Measurements from ENCODE around the gene LTC4S. TPM values are rescaled to one million over a fixed set of nuclear protein-coding genes. Genes with fewer than 3 reads are reported as not detected.
"Not testable (repeated sequence)": the region's sequence is repeated elsewhere in the genome, so short reads cannot be mapped to it uniquely, and the experiment has no call there.

LTC4S gene
- total RNA-seq, 2 experiments from 2014 or later = 0.48 to 1.1 TPM

DNA sequence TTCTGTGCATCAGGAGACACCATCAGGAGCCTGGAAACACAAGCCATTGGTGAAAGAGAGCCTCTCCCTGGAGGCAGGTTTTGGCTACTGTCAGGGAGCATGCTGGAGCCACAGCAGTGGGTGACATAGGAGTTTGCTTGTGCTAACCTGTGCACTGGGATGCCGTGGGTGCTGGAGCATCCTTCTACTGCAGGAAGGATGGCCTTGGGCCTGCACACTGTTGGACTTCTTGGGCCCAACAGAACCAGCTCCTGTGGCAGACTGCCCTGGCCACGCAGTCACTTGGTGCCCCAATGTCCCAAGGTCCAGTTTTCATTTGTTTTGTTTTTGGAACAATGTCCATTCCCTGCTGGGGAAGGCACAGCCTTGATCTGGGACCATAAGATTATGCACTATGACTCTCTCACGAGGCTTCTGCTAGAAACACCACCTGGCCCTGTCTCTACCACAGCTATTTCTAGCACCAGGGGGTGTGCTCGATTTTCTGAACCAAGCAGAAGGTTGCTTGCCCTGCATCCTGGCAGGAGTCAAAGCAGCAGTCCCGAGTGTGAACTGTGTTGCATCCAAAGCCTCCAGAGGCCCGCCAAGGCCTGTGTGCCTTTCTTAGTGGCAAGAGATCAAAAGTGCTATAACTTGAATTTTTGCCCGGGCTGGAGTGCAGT, 5.5 kb upstream of the LTC4S start:
- ChIA-PET CTCF (interaction anchor here (2.7 kb wide), 1 partner anchor 25 kb away, joined by 16 read pairs; no protein-coding TSS in a partner anchor), POLR2A (no interaction called here)
- peaks cover 2% of the 10 kb centered on the region for H3K4me1 Mint-ChIP-seq (ENCODE audit: low read depth)
- no peaks in the 10 kb centered on the region for H3K9me3 Mint-ChIP-seq
- no peak for DNase-seq
- intact Hi-C loops (cut with micrococcal nuclease) = no loop called here
- H3K4me3 Mint-ChIP-seq = no peak overlapping the region
- H3K27me3 Mint-ChIP-seq = no peaks in the 10 kb centered on the region
- H3K36me3 Mint-ChIP-seq = no peaks in the 10 kb centered on the region
- no peak overlapping the region for H3K27ac Mint-ChIP-seq

GRCh38 chr5:179789278-179789677, 4.5 kb upstream of the LTC4S start:
- H3K27ac Mint-ChIP-seq; H3K36me3 Mint-ChIP-seq; H3K27me3 Mint-ChIP-seq; H3K4me3 Mint-ChIP-seq; H3K9me3 Mint-ChIP-seq; POLR2A ChIA-PET; intact Hi-C loops (cut with micrococcal nuclease); DNase-seq: not testable (repeated sequence)
- H3K4me1 Mint-ChIP-seq (ENCODE audit: low read depth) = peaks cover 10% of the 10 kb centered on the region
- CTCF ChIA-PET = interaction anchor here (2.7 kb wide), 1 partner anchor 26 kb away, joined by 16 read pairs; no protein-coding TSS in a partner anchor

DNA sequence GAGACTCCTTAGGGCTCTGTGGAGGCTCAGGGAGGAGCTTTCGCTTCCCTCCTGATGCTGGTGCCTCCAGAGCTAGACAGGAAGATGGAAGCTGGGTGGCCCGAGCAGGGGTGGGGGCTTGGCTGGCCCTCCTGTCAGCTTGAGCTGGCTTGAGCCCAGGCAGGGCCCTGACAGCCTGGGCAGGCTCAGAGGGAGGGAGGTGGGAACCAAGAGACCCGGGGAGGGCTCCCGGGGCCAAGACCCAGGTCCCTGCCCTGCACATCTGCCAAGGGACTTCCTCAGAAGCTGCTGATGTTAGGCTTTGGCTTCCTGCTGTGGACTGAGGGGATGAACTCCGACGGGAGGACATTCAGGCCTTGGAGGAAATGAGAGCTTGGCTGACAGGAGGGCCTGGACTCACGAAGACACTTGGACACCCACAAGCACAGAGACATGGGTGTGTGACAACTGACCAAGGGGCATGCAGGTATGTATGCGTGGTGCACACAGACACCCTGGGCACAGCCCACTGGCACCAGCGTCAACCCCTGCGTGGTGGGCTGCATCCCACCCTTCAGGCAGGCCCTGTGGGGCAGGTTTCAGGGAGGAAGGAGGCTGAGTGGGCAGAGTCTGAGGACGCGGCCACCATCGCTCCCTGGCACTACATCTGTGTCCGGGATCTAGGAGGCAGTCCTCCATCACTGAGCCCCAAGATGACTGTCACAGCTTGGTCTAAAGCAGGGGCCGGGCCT, 1.7 kb upstream of the LTC4S start:
- ChIA-PET POLR2A (no interaction called here), CTCF (interaction anchor here (0.7 to 1.6 kb wide), 3 partner anchors 10 to 29 kb away, joined by 3 to 10 read pairs (median 4); no protein-coding TSS in a partner anchor)
- Mint-ChIP-seq H3K4me1 (ENCODE audit: low read depth) (peaks cover 25% of the 10 kb centered on the region), H3K36me3 (peaks cover 3% of the 10 kb centered on the region), H3K27me3 (no peaks in the 10 kb centered on the region), H3K27ac (no peak overlapping the region), H3K9me3 (no peaks in the 10 kb centered on the region), H3K4me3 (no peak overlapping the region)
- intact Hi-C loops (cut with micrococcal nuclease) = loop anchor here (10.0 kb wide), 1 partner anchor 237 kb away; the partner anchor contains the start of gene RUFY1
- no peak for DNase-seq

DNA sequence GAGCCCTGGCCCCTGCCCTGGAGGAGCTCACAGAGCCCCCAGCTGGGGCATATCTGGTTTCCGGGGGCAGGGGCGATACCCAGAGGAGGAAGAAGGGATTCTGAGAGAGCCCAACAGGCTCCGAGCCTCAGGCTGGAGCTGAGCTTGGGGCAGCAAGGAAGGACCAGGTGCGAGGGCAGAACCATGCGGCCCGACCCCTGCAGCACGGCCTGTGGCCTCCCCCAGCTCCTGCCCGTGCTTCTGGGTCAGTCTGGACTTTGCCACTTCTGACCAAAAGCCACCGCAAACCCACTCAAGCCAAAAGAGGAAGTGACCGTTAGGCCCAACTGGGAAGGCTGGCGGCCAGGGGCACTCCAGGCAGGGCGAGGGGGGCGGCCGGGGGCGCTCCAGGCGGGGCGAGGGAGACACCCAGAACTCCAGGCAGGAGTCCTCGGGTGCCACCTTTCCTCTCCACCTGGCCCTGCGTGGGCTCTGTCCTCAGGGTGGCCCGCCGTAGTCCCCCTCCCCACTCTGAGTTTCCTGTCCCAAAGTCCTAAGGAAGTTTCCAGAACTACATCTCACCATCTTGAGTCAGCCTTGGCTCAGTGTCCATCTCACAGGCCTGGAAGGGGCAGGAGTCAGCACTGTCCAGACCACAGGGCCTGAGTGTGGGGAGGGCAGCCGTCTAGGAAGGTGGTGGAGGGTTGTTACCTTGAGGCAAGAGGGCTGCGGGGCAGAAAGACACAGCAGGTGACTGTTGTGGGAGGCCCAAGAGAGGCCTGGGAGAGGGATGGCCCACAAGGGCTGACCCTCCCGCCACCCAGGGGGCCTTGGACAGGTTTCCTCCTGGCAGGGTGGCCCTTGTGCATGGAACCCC, 946 bp upstream of the LTC4S start:
- DNase-seq = no peak
- Mint-ChIP-seq H3K4me1 (ENCODE audit: low read depth) (peaks cover 25% of the 10 kb centered on the region), H3K9me3 (no peaks in the 10 kb centered on the region), H3K27ac (peak overlapping the region; percentile 23), H3K36me3 (peaks cover 4% of the 10 kb centered on the region), H3K4me3 (no peak overlapping the region), H3K27me3 (no peaks in the 10 kb centered on the region)
- POLR2A ChIA-PET = interaction anchor here (2.4 kb wide), 1 partner anchor 13 kb away, joined by 8 read pairs; the partner anchor contains the start of gene MGAT4B
- CTCF ChIA-PET = interaction anchor here (0.7 to 5.2 kb wide), 5 partner anchors 9 to 30 kb away, joined by 3 to 46 read pairs (median 7); no protein-coding TSS in a partner anchor
- intact Hi-C loops (cut with micrococcal nuclease) = loop anchor here (10.0 kb wide), 1 partner anchor 238 kb away; the partner anchor contains the start of gene RUFY1

- CTCF ChIA-PET = interaction anchor here (0.7 to 5.2 kb wide), 5 partner anchors 8 to 298 kb away, joined by 3 to 46 read pairs (median 3); no protein-coding TSS in a partner anchor
- intact Hi-C loops (cut with micrococcal nuclease) = loop anchor here (10.0 kb wide), 1 partner anchor 239 kb away; the partner anchor contains the start of gene RUFY1
- H3K27me3 Mint-ChIP-seq = no peaks in the 10 kb centered on the region
These were observed 385 bp downstream of the LTC4S start for GRCh38 chr5:179794171-179794570.

DNA sequence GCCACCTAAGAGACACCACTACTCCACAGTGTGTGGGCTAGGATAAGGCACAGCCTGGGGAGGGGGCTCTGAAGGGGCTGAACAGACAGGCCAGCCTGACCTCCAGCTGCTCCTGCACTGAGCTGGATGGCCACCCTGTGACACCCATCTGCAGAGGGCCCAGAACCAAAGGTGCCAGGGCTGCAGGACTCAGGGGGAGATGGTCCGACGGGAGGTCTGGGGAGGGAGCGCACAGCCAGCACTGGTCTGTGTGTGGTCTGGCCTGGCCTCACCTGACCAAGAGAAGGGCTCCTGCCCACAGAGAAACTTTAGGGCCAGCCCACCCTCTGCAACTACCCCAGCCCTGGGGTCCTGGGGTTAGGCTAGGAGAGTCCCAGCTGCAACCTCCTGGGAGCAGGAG, 789 bp downstream of the LTC4S start:
- DNase-seq = no peak
- Mint-ChIP-seq H3K4me1 (ENCODE audit: low read depth) (peaks cover 25% of the 10 kb centered on the region), H3K4me3 (peak overlapping the region; percentile 60), H3K27ac (no peak overlapping the region), H3K36me3 (peaks cover 12% of the 10 kb centered on the region), H3K9me3 (no peaks in the 10 kb centered on the region), H3K27me3 (no peaks in the 10 kb centered on the region)
- ChIA-PET CTCF (interaction anchor here (1.3 to 5.2 kb wide), 3 partner anchors 9 to 31 kb away, joined by 3 to 46 read pairs (median 3); no protein-coding TSS in a partner anchor), POLR2A (interaction anchor here (1.2 to 2.4 kb wide), 2 partner anchors 12 to 26 kb away, joined by 4 to 8 read pairs; partner anchors contain the start of gene MGAT4B)
- intact Hi-C loops (cut with micrococcal nuclease) = loop anchor here (10.0 kb wide), 1 partner anchor 240 kb away; the partner anchor contains the start of gene RUFY1

More at GRCh38 chr5:179794171-179794570, 385 bp downstream of the LTC4S start:
- no peaks in the 10 kb centered on the region for H3K9me3 Mint-ChIP-seq
- H3K36me3 Mint-ChIP-seq = peaks cover 8% of the 10 kb centered on the region
- H3K27ac Mint-ChIP-seq = no peak overlapping the region
- DNase-seq = no peak
- POLR2A ChIA-PET = interaction anchor here (1.2 to 2.4 kb wide), 2 partner anchors 12 to 25 kb away, joined by 4 to 8 read pairs; partner anchors contain the start of gene MGAT4B
- H3K4me3 Mint-ChIP-seq = no peak overlapping the region
- H3K4me1 Mint-ChIP-seq (ENCODE audit: low read depth) = peaks cover 25% of the 10 kb centered on the region

- ChIA-PET CTCF (interaction anchor here (0.6 to 5.2 kb wide), 10 partner anchors 9 to 115 kb away, joined by 3 to 46 read pairs (median 3); no protein-coding TSS in a partner anchor), POLR2A (interaction anchor here (1.2 to 2.4 kb wide), 4 partner anchors 11 to 32 kb away, joined by 4 to 8 read pairs (median 6); partner anchors contain the start of genes MGAT4B and SQSTM1)
- H3K9me3 Mint-ChIP-seq = no peaks in the 10 kb centered on the region
- intact Hi-C loops (cut with micrococcal nuclease) = loop anchor here (10.0 kb wide), 1 partner anchor 240 kb away; the partner anchor contains the start of gene RUFY1
- peak; percentile 30 for DNase-seq
- H3K27me3 Mint-ChIP-seq = no peaks in the 10 kb centered on the region
- peaks cover 25% of the 10 kb centered on the region for H3K4me1 Mint-ChIP-seq (ENCODE audit: low read depth)
- peaks cover 17% of the 10 kb centered on the region for H3K36me3 Mint-ChIP-seq
- H3K27ac Mint-ChIP-seq = no peak overlapping the region
- peak overlapping the region; percentile 60 for H3K4me3 Mint-ChIP-seq
These were observed 1.5 kb downstream of the LTC4S start for GRCh38 chr5:179795049-179795862.

DNA sequence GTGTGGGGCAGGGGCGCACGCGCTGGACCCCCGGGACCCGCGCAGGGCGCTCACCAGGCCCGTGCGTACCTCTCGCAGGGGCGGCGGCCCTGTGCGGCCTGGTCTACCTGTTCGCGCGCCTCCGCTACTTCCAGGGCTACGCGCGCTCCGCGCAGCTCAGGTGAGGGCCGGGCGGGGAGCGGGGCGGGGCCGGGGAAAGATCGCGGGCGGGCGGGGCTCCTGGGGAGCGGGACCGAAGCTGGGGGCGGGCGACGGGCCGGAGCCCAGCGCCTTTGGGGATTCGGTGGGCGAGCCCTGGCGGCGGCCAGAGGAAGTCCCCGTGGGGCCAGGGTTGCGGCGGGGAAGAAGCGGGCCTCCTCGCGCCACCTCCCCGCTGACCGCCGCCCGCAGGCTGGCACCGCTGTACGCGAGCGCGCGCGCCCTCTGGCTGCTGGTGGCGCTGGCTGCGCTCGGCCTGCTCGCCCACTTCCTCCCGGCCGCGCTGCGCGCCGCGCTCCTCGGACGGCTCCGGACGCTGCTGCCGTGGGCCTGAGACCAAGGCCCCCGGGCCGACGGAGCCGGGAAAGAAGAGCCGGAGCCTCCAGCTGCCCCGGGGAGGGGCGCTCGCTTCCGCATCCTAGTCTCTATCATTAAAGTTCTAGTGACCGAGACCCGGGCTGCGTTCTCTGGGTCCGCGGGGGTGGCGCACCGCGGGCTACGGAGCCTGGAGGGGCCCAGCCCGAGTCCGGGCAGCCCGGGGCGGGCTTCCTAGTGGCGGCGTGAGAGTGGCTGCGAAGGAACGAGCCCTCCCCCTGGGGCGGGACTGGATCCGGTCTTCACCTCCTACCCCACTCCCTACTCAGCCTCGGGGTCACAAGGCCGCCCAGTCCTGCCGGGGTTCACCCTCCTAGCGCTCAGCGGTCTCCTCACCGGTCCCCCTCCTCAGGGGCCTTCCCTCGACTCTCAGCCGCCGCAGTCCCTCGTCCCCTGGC, 2.4 kb downstream of the LTC4S start:
- Mint-ChIP-seq H3K4me1 (ENCODE audit: low read depth) (peaks cover 25% of the 10 kb centered on the region), H3K27ac (peak overlapping the region; percentile 30), H3K9me3 (no peaks in the 10 kb centered on the region), H3K4me3 (peak overlapping the region; percentile 39), H3K27me3 (no peaks in the 10 kb centered on the region), H3K36me3 (peaks cover 18% of the 10 kb centered on the region)
- intact Hi-C loops (cut with micrococcal nuclease) = loop anchor here (1.0 to 10.0 kb wide), 3 partner anchors 33 to 241 kb away; partner anchors contain the start of genes MAML1 and RUFY1
- ChIA-PET CTCF (interaction anchor here (0.6 to 5.2 kb wide), 11 partner anchors 10 to 116 kb away, joined by 3 to 46 read pairs (median 3); partner anchors contain the start of gene CBY3), POLR2A (interaction anchor here (0.6 to 1.7 kb wide), 3 partner anchors 24 to 119 kb away, joined by 3 to 6 read pairs (median 6); partner anchors contain the start of gene SQSTM1)
- peak; percentile 81 for DNase-seq

- no peak for DNase-seq
- Mint-ChIP-seq H3K27ac (peak overlapping the region; percentile 30), H3K4me3 (peak overlapping the region; percentile 29), H3K27me3 (no peaks in the 10 kb centered on the region), H3K4me1 (ENCODE audit: low read depth) (peaks cover 30% of the 10 kb centered on the region), H3K9me3 (no peaks in the 10 kb centered on the region), H3K36me3 (peaks cover 21% of the 10 kb centered on the region)
- CTCF ChIA-PET = interaction anchor here (0.8 to 5.2 kb wide), 7 partner anchors 9 to 116 kb away, joined by 3 to 46 read pairs (median 4); partner anchors contain the start of gene CBY3
- POLR2A ChIA-PET = interaction anchor here (1.5 to 1.7 kb wide), 2 partner anchors 23 to 34 kb away, joined by 6 read pairs; partner anchors contain the start of gene SQSTM1
- intact Hi-C loops (cut with micrococcal nuclease) = loop anchor here (1.0 to 10.0 kb wide), 3 partner anchors 34 to 242 kb away; partner anchors contain the start of genes MAML1 and RUFY1
These were observed 3.3 kb downstream of the LTC4S start for GRCh38 chr5:179796877-179797608.
